LoVo (cell line): ENCODE measurements around the gene TNS3.
"Not testable (repeated sequence)": the region's sequence is repeated elsewhere in the genome, so short reads cannot be mapped to it uniquely, and the experiment has no call there.

Source experiments
- DNase-seq: peaks from one replicate; pipeline ENCODE4 v3.0.0-alpha.2; 2016; ENCODE audit warnings: low spot score

Gene TNS3

GRCh38 chr7:47581804-47582763 is at the start of gene TNS3:
Gene TNS3, minus strand, starts transcription at chr7:47582111. Its CDS starts 142,475 bp downstream, at chr7:47439636.
- DNase-seq = peak; percentile 73

GRCh38 chr7:47631711-47632110 is 49.8 kb upstream of the TNS3 start:
- no peak for DNase-seq

GRCh38 chr7:47627580-47628283 is 45.8 kb upstream of the TNS3 start:
- no peak for DNase-seq

- no peak for DNase-seq
Observed at GRCh38 chr7:47625861-47626715, 44.2 kb upstream of the TNS3 start.

GRCh38 chr7:47624689-47625088 is 42.8 kb upstream of the TNS3 start:
- no peak for DNase-seq

GRCh38 chr7:47622946-47623640 is 41.2 kb upstream of the TNS3 start:
- DNase-seq = no peak

- DNase-seq = no peak
Observed at GRCh38 chr7:47622586-47622945, 40.7 kb upstream of the TNS3 start.

GRCh38 chr7:47621979-47622561 is 40.2 kb upstream of the TNS3 start:
- DNase-seq = no peak

- no peak for DNase-seq
Observed at GRCh38 chr7:47621347-47621746, 39.4 kb upstream of the TNS3 start.

GRCh38 chr7:47619806-47620205 is 37.9 kb upstream of the TNS3 start:
- no peak for DNase-seq

- no peak for DNase-seq
Observed at GRCh38 chr7:47617131-47617530, 35.2 kb upstream of the TNS3 start.

- no peak for DNase-seq
Observed at GRCh38 chr7:47614450-47614849, 32.5 kb upstream of the TNS3 start.

- no peak for DNase-seq
Observed at GRCh38 chr7:47611045-47611511, 29.2 kb upstream of the TNS3 start.

GRCh38 chr7:47610506-47611044 is 28.7 kb upstream of the TNS3 start:
- no peak for DNase-seq

- no peak for DNase-seq
Observed at GRCh38 chr7:47609803-47610452, 28.0 kb upstream of the TNS3 start.

- DNase-seq = not testable (repeated sequence)
Observed at GRCh38 chr7:47606593-47607046, 24.7 kb upstream of the TNS3 start.

- DNase-seq = no peak
Observed at GRCh38 chr7:47605816-47606575, 24.1 kb upstream of the TNS3 start.

- DNase-seq = no peak
Observed at GRCh38 chr7:47604496-47604890, 22.6 kb upstream of the TNS3 start.

- not testable (repeated sequence) for DNase-seq
Observed at GRCh38 chr7:47603514-47604255, 21.8 kb upstream of the TNS3 start.
